ENCODE measurements around the gene TBL1XR1.
"Not testable (repeated sequence)": the region's sequence is repeated elsewhere in the genome, so short reads cannot be mapped to it uniquely, and the experiment has no call there.

The TBL1XR1 gene

DNA sequence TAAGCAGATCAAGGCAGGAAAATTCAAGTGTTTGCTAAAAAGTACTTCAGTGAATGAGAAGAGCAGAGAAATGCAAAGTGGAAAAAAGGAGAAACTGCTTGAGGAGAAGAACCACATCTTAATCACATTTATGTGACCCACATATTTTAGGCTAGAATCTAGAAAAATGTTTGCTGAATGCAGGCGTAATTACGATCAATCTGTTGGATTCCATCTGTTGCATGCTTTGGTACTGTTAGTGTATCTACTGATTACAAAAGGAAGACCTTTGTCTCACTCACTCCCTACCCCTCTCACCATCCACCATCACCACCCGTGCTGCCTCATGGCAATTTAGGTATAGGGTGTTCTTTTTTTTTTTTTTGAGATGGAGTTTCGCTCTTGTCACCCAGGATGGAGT, 9.7 kb upstream of the TBL1XR1 start:
- DNase-seq = no peak

DNA sequence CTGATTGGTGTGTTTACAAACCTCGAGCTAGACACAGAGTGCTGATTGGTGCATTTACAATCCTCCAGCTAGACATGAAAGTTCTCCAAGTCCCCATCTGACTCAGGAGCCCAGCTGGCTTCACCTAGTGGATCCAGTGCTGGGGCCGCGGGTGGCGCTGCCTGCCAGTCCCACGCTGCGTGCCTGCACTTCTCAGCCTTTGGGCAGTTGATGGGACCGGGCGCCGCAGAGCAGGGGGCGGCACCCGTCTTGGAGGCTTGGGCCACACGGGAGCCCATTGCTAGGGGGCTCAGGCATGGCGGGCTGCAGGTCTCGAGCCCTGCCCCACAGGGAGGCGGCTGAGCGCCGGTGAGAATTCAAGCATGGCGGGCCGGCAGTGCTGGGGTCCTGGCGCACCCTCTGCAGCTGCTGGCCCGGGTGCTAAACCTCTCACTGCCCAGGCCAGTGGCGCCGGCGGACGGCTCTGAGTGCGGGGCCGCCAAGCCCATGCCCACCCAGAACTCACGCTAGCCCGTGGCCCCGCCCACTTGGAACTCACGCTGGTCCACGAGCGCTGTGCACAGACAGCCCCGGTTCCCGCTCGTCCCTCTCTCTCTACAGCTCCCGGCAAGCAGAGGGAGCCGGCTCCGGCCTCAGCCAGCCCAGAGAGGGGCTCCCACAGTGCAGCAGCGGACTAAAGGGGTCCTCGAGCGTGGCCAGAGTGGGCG, 6.6 kb upstream of the TBL1XR1 start:
- no peak for DNase-seq

- not testable (repeated sequence) for DNase-seq
These were observed 5.7 kb upstream of the TBL1XR1 start for GRCh38 chr3:177203016-177203415.

DNA sequence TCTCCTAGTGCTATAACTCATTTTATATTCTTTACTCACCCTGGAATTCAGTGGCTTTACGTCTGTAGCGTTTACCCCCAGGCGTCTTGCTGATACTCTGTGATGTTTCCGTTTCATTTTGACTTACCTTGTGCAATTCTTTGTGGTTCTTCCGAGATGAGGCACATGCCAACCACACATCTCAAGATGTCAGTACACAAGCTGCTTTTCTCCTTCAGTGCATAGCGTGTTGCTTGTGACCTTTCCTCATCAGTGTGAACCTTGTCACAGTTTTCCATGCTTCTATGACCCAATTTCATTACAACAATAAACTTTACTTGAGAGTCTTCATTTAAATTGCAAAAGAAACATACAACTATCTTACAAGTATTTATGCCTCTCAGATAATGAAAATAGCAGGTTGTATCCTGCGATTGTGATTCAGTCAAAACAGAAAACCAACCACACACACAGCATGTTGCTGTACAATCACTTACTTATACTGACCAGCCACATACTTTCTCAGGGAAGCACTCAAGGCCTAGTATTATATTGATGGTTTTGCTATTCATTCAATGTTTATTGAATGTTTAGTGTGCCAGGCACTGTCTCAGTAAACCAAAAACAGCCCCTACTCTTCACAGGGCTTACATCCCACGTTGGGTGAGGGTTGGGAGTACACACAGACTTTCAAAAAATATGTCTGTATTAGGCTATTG, 4.6 kb upstream of the TBL1XR1 start:
- DNase-seq = peak; percentile 19 to 35

DNA sequence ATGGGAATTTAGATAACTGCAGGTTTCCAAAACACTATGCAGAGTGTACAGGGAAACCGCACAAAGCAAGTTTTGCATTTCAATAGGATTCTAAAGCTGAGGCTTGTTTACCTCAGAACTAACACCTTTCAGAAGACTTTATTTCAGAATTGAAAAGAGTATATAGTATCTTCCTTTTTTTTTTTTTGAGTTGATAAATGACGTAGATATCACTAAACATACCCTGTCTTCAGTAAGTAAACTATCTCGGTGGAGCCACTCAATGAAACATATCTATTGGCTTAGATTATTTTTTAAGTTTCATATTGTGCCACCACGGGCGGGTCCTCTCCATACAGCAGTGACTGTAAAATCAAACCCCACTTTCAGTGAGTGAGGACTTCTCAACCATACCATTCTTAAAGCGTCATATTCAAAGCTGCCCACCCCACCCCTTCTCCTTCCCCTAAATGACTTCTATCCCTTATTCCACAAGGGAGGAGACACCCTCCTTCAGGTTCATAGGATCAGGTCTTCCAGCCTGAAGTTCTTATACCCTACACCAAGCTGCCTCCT, 2.0 kb upstream of the TBL1XR1 start:
- DNase-seq = no peak

- peak in 1 of 2 donors; percentile 37 for DNase-seq
These were observed 612 bp upstream of the TBL1XR1 start for GRCh38 chr3:177197727-177198460.

- DNase-seq = peak; percentile 38 to 41
These were observed 734 bp downstream of the TBL1XR1 start for GRCh38 chr3:177196456-177197040.

DNA sequence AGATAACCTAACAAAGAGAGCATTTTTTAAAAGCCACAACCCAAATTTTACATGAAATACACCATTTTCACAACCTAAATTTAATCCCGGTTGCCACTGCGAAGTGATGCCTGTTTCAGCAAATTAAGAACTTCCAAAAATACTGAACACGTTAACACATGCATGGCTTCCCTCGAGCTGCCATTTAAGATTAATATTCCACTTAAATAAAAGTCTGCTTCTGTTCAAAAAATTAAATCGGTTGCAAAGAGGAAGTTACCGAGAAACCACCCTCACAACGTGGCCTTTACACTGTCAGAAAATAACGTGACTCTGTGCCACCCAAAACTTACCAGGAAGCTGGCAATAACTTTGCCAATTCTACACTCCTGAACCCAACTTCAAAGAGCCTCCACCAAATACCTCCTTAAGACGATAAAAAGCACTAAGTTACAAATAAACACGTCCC, 1.2 kb downstream of the TBL1XR1 start:
- DNase-seq = peak in 1 of 2 donors; percentile 12

- DNase-seq = no peak
These were observed 1.9 kb downstream of the TBL1XR1 start for GRCh38 chr3:177195242-177195991.

- no peak for DNase-seq
These were observed 3.0 kb downstream of the TBL1XR1 start for GRCh38 chr3:177194299-177194698.

- DNase-seq = no peak
These were observed 3.5 kb downstream of the TBL1XR1 start for GRCh38 chr3:177193688-177194268.

- not testable (repeated sequence) for DNase-seq
These were observed 4.0 kb downstream of the TBL1XR1 start for GRCh38 chr3:177193275-177193674.

GRCh38 chr3:177190756-177191681, 6.3 kb downstream of the TBL1XR1 start:
- no peak for DNase-seq

DNA sequence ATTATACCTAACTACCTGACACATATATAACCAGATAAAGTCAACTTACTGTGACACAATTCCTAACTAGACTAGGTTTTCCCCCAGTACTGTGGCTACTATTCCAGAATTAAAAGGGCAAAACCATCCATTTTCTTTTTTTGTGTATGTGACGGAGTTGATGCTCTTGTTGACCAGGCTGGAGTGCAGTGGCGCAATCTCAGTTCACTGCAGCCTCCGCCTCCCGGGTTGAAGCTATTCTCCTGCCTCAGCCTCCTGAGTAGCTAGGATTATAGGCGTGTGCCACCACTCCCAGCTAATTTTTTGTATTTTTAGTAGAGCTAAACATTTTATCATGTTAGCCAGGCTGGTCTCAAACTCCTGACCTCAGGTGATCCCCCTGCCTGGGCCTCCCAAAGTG, 7.1 kb downstream of the TBL1XR1 start:
- not testable (repeated sequence) for DNase-seq

DNA sequence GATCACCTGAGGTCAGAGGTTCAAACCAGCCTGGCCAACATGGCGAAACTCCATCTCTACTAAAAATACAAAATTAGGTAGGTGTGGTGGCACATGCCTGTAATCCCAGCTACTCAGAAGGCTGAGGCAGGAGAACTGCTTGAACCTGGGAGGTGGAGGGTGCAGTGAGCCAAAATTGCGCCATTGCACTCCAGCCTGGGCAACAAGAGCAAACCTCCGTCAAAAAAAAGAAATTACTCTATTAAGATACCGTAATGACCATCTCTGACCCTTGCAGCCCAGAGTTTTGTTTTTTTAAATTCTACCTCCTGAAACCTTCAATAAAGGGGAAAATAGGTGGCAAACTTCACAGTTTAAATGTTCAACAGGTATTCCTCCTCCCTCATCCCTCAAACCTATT, 9.0 kb downstream of the TBL1XR1 start:
- DNase-seq = not testable (repeated sequence)

GRCh38 chr3:177186306-177186705, 11.0 kb downstream of the TBL1XR1 start:
- DNase-seq = no peak

- DNase-seq = no peak
These were observed 12.2 kb downstream of the TBL1XR1 start for GRCh38 chr3:177185035-177185574.

DNA sequence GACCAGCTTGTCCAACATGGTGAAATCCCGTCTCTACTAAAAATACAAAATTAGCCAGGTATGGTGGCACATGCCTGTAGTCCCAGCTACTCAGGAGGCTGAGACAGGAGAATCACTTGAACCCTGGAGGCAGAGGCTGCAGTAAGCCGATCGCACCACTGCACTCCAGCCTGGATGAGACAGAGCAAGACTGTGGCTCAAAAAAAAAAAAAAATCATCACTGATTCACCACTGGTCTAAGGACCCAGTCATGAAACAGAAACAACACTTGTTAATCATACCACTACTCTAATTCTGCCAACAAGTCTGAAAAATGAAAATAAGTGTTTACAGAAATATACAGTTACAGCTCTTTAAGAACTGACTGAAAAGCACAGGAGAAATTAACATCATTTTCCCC, 12.7 kb downstream of the TBL1XR1 start:
- DNase-seq = not testable (repeated sequence)

DNA sequence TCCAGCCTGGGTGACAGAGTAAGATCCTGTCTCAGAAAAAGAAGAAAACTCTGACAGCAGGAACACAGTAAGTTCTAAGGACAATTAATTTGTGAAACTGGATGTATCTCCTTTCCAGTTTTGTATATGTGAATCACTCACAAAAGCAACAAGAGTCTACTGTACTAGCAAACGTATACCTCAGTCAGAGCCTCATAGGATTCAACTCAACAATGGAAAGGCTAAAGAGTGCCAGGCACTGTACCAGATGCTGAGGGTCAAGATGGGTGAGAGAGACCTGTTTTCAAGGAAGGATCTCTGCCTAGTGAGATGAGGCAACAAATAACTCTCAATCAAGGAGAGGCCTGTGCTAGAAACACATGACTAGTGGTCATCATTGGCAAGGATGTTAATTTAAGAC, 14.9 kb downstream of the TBL1XR1 start:
- no peak for DNase-seq

DNA sequence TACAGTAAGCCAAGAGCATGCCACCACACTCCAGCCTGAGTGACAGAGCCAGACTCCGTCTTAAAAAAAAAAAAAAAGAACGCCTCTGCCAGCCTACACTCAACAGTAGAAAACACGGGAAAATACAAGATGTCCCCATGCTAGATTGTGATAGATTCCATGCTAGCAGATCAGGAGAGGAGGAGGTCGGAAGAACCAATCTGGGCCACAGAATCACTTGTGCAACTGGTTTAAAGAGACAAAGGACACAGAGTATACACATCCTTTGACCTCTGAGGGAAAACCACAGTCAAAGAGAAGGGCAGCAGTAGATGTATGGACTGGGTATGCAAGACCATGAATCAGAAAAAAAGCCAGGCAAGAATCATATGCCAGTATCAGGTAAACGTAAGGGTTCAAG, 15.9 kb downstream of the TBL1XR1 start:
- no peak for DNase-seq

Data from stimulated activated CD4-positive, alpha-beta T cell treated with anti-CD3 and anti-CD28 coated beads, Interleukin-2, amount 100 ng/mL, for 48 hours (primary cell).